Smooth muscle cell (in vitro differentiated cells): ENCODE data around the gene B3GALT5. TPM values are rescaled to one million over a fixed set of nuclear protein-coding genes. Genes with fewer than 3 reads are reported as not detected.

ENCODE experiments used
- DNase-seq: peaks from one replicate; lab custom pipeline; 2025; ENCODE audit not compliant: unreplicated experiment; lab: John Stamatoyannopoulos, UW
- H2AFZ ChIP-seq: fragments of 200-600 bp; sonication (generic); 2 replicates; pipeline ENCODE4 v1.6.0; 2016; ENCODE audit warnings: antibody characterized with exemption, low read depth, mild to moderate bottlenecking
- H3F3A ChIP-seq: fragments of 200-600 bp; sonication (generic); 2 replicates; pipeline ENCODE4 v1.6.0; 2017; ENCODE audit warnings: antibody characterized with exemption, low read depth
- H3K27ac ChIP-seq: fragments of 200-600 bp; sonication (generic); 2 replicates; pipeline ENCODE4 v1.5.1; 2016; ENCODE audit warnings: low read depth, mild to moderate bottlenecking
- H3K27me3 ChIP-seq: fragments of 200-600 bp; sonication (generic); 2 replicates; pipeline ENCODE4 v1.6.1; 2016; ENCODE audit warnings: low read depth, mild to moderate bottlenecking
- H3K36me3 ChIP-seq: fragments of 200-600 bp; sonication (generic); 2 replicates; pipeline ENCODE4 v1.5.1; 2016; ENCODE audit warnings: low read depth
- H3K4me1 ChIP-seq: fragments of 200-600 bp; sonication (generic); 2 replicates; pipeline ENCODE4 v1.5.1; 2016; ENCODE audit warnings: low read depth
- H3K4me2 ChIP-seq: fragments of 200-600 bp; sonication (generic); 2 replicates; pipeline ENCODE4 v1.6.0; 2016; ENCODE audit warnings: mild to moderate bottlenecking
- H3K4me3 ChIP-seq: fragments of 200-600 bp; sonication (generic); 2 replicates; pipeline ENCODE4 v1.5.1; 2016; ENCODE audit warnings: mild to moderate bottlenecking
- H3K79me2 ChIP-seq: fragments of 200-600 bp; sonication (generic); 2 replicates; pipeline ENCODE4 v1.6.0; 2016; ENCODE audit warnings: low read depth, mild to moderate bottlenecking
- H3K9ac ChIP-seq: fragments of 200-600 bp; sonication (generic); 2 replicates; pipeline ENCODE4 v1.6.0; 2016; ENCODE audit warnings: low read depth
- H3K9me3 ChIP-seq: fragments of 200-600 bp; sonication (generic); replicated peaks from 2 replicates; pipeline ENCODE4 v1.5.1; 2016; ENCODE audit warnings: low read depth
- H4K20me1 ChIP-seq: fragments of 200-600 bp; sonication (generic); 2 replicates; pipeline ENCODE4 v1.6.0; 2016; ENCODE audit warnings: low read depth
- WGBS: methylation state at CpG from one replicate; pipeline ENCODE4 v1.1.7; 2016; ENCODE audit warnings: low lambda C conversion rate; 5-methylcytosine and 5-hydroxymethylcytosine counted together
- polyA plus RNA-seq: library from polyadenylated mRNA; unstranded; fragments of >200 nt; fragmentation: Nextera tagmentation; extraction: Ambion mirVana; gene quantifications from 2 replicates; pipeline ENCODE4 v1.2.1, GENCODE V29; 2016
- total RNA-seq: library from RNA; depleted of rRNA; stranded (reverse); fragments of >200 nt; gene quantifications from 2 replicates; pipeline ENCODE4 v1.2.3, GENCODE V29; 2014
- TF ChIP-seq, protein P1 (sequence below): fragments of 200-600 bp; sonication (generic); IDR thresholded peaks from 2 replicates; pipeline ENCODE4 v1.5.1; 2017; ENCODE audit warnings: borderline replicate concordance, mild to moderate bottlenecking, antibody characterized with exemption; ENCODE audit not compliant: insufficient read depth, poor library complexity, severe bottlenecking

B3GALT5 gene
- total and polyA plus RNA-seq, 2 experiments from 2014 or later: 0.73 to 3.8 TPM

DNA sequence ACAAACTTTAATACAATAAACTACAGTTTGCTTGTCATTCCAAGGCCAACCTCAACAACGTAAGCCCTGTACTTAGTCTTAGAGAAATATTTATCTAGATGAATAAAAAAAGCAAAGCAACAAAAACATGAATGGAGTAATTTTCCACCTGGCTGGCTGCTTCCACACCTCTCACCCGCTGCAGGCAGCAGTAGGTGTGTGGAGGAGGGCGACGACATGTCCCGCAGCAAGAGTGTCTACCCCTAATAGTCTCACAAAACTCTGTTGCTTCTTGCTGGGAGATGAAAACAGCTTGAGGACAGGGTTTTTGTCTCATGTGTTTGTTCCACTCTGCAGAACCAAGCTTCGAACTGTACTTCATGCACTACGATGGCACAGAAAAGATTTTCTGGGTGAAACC is 83.5 kb downstream of the B3GALT5 start:
- WGBS: 90% methylated on average over 7 of the region's 7 CpGs
- H3K27ac ChIP-seq: no peak overlapping the region
- TF ChIP-seq, protein P1, sequence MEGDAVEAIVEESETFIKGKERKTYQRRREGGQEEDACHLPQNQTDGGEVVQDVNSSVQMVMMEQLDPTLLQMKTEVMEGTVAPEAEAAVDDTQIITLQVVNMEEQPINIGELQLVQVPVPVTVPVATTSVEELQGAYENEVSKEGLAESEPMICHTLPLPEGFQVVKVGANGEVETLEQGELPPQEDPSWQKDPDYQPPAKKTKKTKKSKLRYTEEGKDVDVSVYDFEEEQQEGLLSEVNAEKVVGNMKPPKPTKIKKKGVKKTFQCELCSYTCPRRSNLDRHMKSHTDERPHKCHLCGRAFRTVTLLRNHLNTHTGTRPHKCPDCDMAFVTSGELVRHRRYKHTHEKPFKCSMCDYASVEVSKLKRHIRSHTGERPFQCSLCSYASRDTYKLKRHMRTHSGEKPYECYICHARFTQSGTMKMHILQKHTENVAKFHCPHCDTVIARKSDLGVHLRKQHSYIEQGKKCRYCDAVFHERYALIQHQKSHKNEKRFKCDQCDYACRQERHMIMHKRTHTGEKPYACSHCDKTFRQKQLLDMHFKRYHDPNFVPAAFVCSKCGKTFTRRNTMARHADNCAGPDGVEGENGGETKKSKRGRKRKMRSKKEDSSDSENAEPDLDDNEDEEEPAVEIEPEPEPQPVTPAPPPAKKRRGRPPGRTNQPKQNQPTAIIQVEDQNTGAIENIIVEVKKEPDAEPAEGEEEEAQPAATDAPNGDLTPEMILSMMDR: no peak
- H3K79me2 ChIP-seq: no peaks in the 10 kb centered on the region
- H3K36me3 ChIP-seq: no peaks in the 10 kb centered on the region
- no peak overlapping the region for H3K4me3 ChIP-seq
- no peak overlapping the region for H3K9ac ChIP-seq
- H3K4me1 ChIP-seq: no peaks in the 10 kb centered on the region
- H3F3A ChIP-seq: no peaks in the 10 kb centered on the region
- H3K4me2 ChIP-seq: no peak overlapping the region
- DNase-seq: no peak
- no peaks in the 10 kb centered on the region for H3K27me3 ChIP-seq
- H3K9me3 ChIP-seq: no peaks in the 10 kb centered on the region
- no peaks in the 10 kb centered on the region for H4K20me1 ChIP-seq
- H2AFZ ChIP-seq: no peak overlapping the region

DNA sequence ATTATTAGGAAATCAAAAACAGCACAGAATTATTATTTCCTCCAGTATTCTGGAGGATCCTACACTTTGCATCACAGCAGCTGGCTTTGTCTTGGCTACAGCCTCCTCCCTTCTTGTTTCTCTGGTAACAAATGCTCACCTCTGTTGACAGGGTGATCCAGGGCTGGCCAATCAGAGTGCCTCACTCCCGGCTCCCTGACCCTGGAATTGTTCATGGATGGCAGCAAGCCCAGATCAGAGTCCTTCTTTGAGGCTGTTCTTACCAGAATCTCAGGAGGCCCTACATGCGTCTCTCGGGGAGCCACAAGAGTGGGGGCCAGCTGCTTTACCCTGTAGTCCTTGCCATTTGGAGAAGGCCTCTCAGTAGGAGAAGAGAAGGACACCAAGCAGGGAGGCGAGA is 83.9 kb downstream of the B3GALT5 start:
- no peak for DNase-seq
- TF ChIP-seq, protein P1: no peak
- no peaks in the 10 kb centered on the region for H3K9me3 ChIP-seq
- 85% methylated on average over 4 of the region's 4 CpGs for WGBS
- no peak overlapping the region for H3K9ac ChIP-seq
- no peaks in the 10 kb centered on the region for H3K4me1 ChIP-seq
- H2AFZ ChIP-seq: no peak overlapping the region
- no peak overlapping the region for H3K4me2 ChIP-seq
- no peak overlapping the region for H3K27ac ChIP-seq
- H3K4me3 ChIP-seq: no peak overlapping the region
- H4K20me1 ChIP-seq: no peaks in the 10 kb centered on the region
- no peaks in the 10 kb centered on the region for H3K36me3 ChIP-seq
- H3F3A ChIP-seq: no peaks in the 10 kb centered on the region
- H3K27me3 ChIP-seq: no peaks in the 10 kb centered on the region
- H3K79me2 ChIP-seq: no peaks in the 10 kb centered on the region

DNA sequence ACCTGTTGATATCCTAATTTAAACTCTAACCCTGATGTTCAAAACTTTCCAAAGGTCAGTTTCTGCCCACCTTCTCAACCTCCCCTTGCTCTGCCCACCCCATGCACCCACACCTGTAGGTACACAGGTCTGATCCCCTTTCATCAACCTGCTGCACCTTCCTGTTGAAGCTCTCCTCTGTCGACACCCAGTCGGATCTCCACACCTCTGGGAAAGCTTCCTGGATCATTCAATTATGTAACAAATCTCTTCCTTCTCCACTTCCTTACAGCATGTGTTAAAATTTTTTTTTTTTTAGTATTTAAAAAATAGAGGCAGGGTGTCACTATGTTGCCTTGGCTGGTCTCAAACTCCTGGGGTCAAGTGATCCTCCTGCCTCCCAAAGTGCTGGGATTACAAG is 87.6 kb downstream of the B3GALT5 start:
- no peak overlapping the region for H2AFZ ChIP-seq
- no peaks in the 10 kb centered on the region for H3K79me2 ChIP-seq
- H3F3A ChIP-seq: no peaks in the 10 kb centered on the region
- no peaks in the 10 kb centered on the region for H3K9me3 ChIP-seq
- H3K9ac ChIP-seq: no peak overlapping the region
- TF ChIP-seq, protein P1: no peak
- H3K36me3 ChIP-seq: no peaks in the 10 kb centered on the region
- DNase-seq: no peak
- H3K27ac ChIP-seq: no peak overlapping the region
- 93% methylated on average over 2 of the region's 2 CpGs for WGBS
- H3K27me3 ChIP-seq: no peaks in the 10 kb centered on the region
- H3K4me1 ChIP-seq: no peaks in the 10 kb centered on the region
- no peaks in the 10 kb centered on the region for H4K20me1 ChIP-seq
- no peak overlapping the region for H3K4me3 ChIP-seq
- no peak overlapping the region for H3K4me2 ChIP-seq

DNA sequence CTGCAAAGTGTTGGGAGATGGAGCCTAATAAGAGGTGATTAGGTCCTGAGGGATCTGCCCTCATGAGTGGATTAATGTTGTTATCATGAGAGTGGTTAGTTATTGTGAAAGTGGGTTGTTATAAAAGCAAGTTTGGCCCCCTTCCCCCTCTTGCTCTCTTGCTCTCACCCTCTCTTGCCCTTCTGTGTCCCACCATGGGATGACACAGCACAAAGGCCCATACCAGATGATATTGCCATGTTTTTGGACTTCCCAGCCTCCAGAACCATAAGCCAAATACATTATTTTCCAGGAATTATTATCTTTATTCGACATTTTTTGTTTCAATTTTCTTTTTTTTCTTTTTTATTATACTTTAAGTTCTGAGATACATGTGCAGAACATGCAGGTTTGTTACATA is 90.8 kb downstream of the B3GALT5 start:
- no peaks in the 10 kb centered on the region for H3K4me1 ChIP-seq
- WGBS: 85% methylated on average over 1 of the region's 1 CpG
- no peak for DNase-seq

More for the DNA sequence above, 90.8 kb downstream of the B3GALT5 start:
- Histone ChIP-seq H3K9me3 (no peaks in the 10 kb centered on the region), H3K27me3 (no peaks in the 10 kb centered on the region), H3K4me2 (no peak overlapping the region), H3F3A (no peaks in the 10 kb centered on the region), H3K27ac (no peak overlapping the region), H3K4me3 (no peak overlapping the region), H2AFZ (no peak overlapping the region), H4K20me1 (no peaks in the 10 kb centered on the region), H3K79me2 (no peaks in the 10 kb centered on the region), H3K36me3 (no peaks in the 10 kb centered on the region), H3K9ac (no peak overlapping the region)
- TF ChIP-seq, protein P1: no peak
